KMS-11 (cell line): Measurements from ENCODE around the gene ZNF23.

Experiments
- H2AFZ ChIP-seq: fragments of 200-600 bp; sonication (generic); 2 replicates; pipeline ENCODE4 v1.6.1; 2016; ENCODE audit warnings: antibody characterized with exemption, mixed run types, low read depth
- H3K27ac ChIP-seq: fragments of 200-600 bp; sonication (generic); 2 replicates; pipeline ENCODE4 v1.6.1; 2016; ENCODE audit warnings: mild to moderate bottlenecking, mixed run types
- H3K27me3 ChIP-seq: fragments of 200-600 bp; sonication (generic); 2 replicates; pipeline ENCODE4 v1.6.1; 2017; ENCODE audit warnings: mild to moderate bottlenecking, low read depth, mixed run types, moderate library complexity; ENCODE audit not compliant: insufficient read depth
- H3K36me3 ChIP-seq: fragments of 200-600 bp; sonication (generic); 2 replicates; pipeline ENCODE4 v1.6.1; 2017; ENCODE audit warnings: mild to moderate bottlenecking, mixed run types; ENCODE audit not compliant: insufficient read depth
- H3K4me1 ChIP-seq: fragments of 200-600 bp; sonication (generic); 2 replicates; pipeline ENCODE4 v1.6.1; 2016; ENCODE audit warnings: mild to moderate bottlenecking, low read depth, mixed run types; ENCODE audit not compliant: poor library complexity, severe bottlenecking
- H3K4me2 ChIP-seq: fragments of 200-600 bp; sonication (generic); 2 replicates; pipeline ENCODE4 v1.7.0; 2016; ENCODE audit warnings: mild to moderate bottlenecking, mixed run types
- H3K4me3 ChIP-seq: fragments of 200-600 bp; sonication (generic); IDR thresholded peaks from 2 replicates; pipeline ENCODE4 v1.6.1; 2017; ENCODE audit warnings: low read depth, low read length, mixed read lengths; ENCODE audit not compliant: insufficient read depth
- H3K79me2 ChIP-seq: fragments of 200-600 bp; sonication (generic); 2 replicates; pipeline ENCODE4 v1.6.1; 2016; ENCODE audit warnings: low read depth, mixed run types; ENCODE audit not compliant: insufficient read depth
- H3K9ac ChIP-seq: fragments of 200-600 bp; sonication (generic); 2 replicates; pipeline ENCODE4 v1.6.1; 2016; ENCODE audit warnings: mild to moderate bottlenecking, mixed run types
- H4K20me1 ChIP-seq: fragments of 200-600 bp; sonication (generic); 2 replicates; pipeline ENCODE4 v1.6.1; 2016; ENCODE audit warnings: mild to moderate bottlenecking, mixed run types; ENCODE audit not compliant: insufficient read depth
- CTCF ChIP-seq: fragments of 200-600 bp; sonication (generic); conservative IDR thresholded peaks from 2 replicates; pipeline ENCODE4 v1.6.1; 2017; ENCODE audit warnings: low read depth, mild to moderate bottlenecking, antibody characterized with exemption, low read length, moderate library complexity, mixed read lengths

Gene ZNF23

GRCh38 chr16:71441348-71442050, 20.5 kb downstream of the ZNF23 start:
- H3K4me3 ChIP-seq: no peak overlapping the region
- no peak overlapping the region for H2AFZ ChIP-seq
- no peak overlapping the region for H3K27ac ChIP-seq
- no peaks in the 10 kb centered on the region for H3K79me2 ChIP-seq
- no peaks in the 10 kb centered on the region for H3K4me1 ChIP-seq
- no peaks in the 10 kb centered on the region for H4K20me1 ChIP-seq
- no peaks in the 10 kb centered on the region for H3K36me3 ChIP-seq
- H3K9ac ChIP-seq: no peak overlapping the region
- TF ChIP-seq CTCF: no peak
- H3K4me2 ChIP-seq: no peak overlapping the region
- no peaks in the 10 kb centered on the region for H3K27me3 ChIP-seq

- H2AFZ ChIP-seq: no peak overlapping the region
- no peak overlapping the region for H3K27ac ChIP-seq
- no peak for TF ChIP-seq CTCF
- H3K27me3 ChIP-seq: no peaks in the 10 kb centered on the region
- H4K20me1 ChIP-seq: no peaks in the 10 kb centered on the region
- no peaks in the 10 kb centered on the region for H3K4me1 ChIP-seq
- no peak overlapping the region for H3K4me2 ChIP-seq
- no peaks in the 10 kb centered on the region for H3K79me2 ChIP-seq
- no peaks in the 10 kb centered on the region for H3K36me3 ChIP-seq
- no peak overlapping the region for H3K9ac ChIP-seq
- no peak overlapping the region for H3K4me3 ChIP-seq
Measured at GRCh38 chr16:71440669-71441347, 21.2 kb downstream of the ZNF23 start.

- H3K27ac ChIP-seq: no peak overlapping the region
- no peaks in the 10 kb centered on the region for H3K36me3 ChIP-seq
- no peaks in the 10 kb centered on the region for H3K79me2 ChIP-seq
- TF ChIP-seq CTCF: no peak
- no peaks in the 10 kb centered on the region for H3K27me3 ChIP-seq
- H3K4me1 ChIP-seq: no peaks in the 10 kb centered on the region
- H4K20me1 ChIP-seq: no peaks in the 10 kb centered on the region
- H3K4me3 ChIP-seq: no peak overlapping the region
- no peak overlapping the region for H3K4me2 ChIP-seq
- no peak overlapping the region for H3K9ac ChIP-seq
- no peak overlapping the region for H2AFZ ChIP-seq
Measured at GRCh38 chr16:71439523-71439922, 22.5 kb downstream of the ZNF23 start.

GRCh38 chr16:71436473-71436872, 25.6 kb downstream of the ZNF23 start:
- Histone ChIP-seq H2AFZ (no peak overlapping the region), H3K4me1 (no peaks in the 10 kb centered on the region), H3K36me3 (no peaks in the 10 kb centered on the region), H3K4me2 (no peak overlapping the region), H3K79me2 (no peaks in the 10 kb centered on the region), H3K4me3 (no peak overlapping the region), H3K9ac (no peak overlapping the region), H3K27ac (no peak overlapping the region), H4K20me1 (no peaks in the 10 kb centered on the region), H3K27me3 (no peaks in the 10 kb centered on the region)
- no peak for TF ChIP-seq CTCF
